WTC11 (cell line): Measurements from ENCODE around the gene IQSEC1.

Experiments
- FOXP1 ChIP-seq: sonication (generic); formaldehyde crosslinking; IDR thresholded peaks from 2 replicates; pipeline ENCODE4 v1.8.0; 2022; ENCODE audit warnings: missing genetic modification reagents, mild to moderate bottlenecking, moderate library complexity, borderline replicate concordance
- SP1 ChIP-seq: sonication (generic); formaldehyde crosslinking; conservative IDR thresholded peaks from 2 replicates; pipeline ENCODE4 v1.8.1; 2022; ENCODE audit warnings: missing genetic modification reagents
- TCF7 ChIP-seq: sonication (generic); formaldehyde crosslinking; IDR thresholded peaks from 2 replicates; pipeline ENCODE4 v1.8.0; 2022; ENCODE audit warnings: mild to moderate bottlenecking, low read depth, missing genetic modification reagents, moderate library complexity
- ZBTB21 ChIP-seq: sonication (generic); formaldehyde crosslinking; IDR thresholded peaks from 2 replicates; pipeline ENCODE4 v1.8.1; 2023; ENCODE audit warnings: mild to moderate bottlenecking, missing genetic modification reagents, borderline replicate concordance
- ZNF232 ChIP-seq: sonication (generic); formaldehyde crosslinking; IDR thresholded peaks from 2 replicates; pipeline ENCODE4 v1.8.0; 2022; ENCODE audit warnings: mild to moderate bottlenecking, missing genetic modification reagents
- TF ChIP-seq, protein P1 (sequence below): fragments of 200-600 bp; IDR thresholded peaks from 2 replicates; pipeline ENCODE4 v1.8.0; 2022; ENCODE audit warnings: antibody characterized with exemption
- TF ChIP-seq, protein P2 (sequence below): sonication (generic); formaldehyde crosslinking; conservative IDR thresholded peaks from 2 replicates; pipeline ENCODE4 v1.8.1; 2023; ENCODE audit warnings: mild to moderate bottlenecking, low read depth, missing genetic modification reagents, moderate library complexity
- TF ChIP-seq, protein P3 (sequence below): sonication (generic); formaldehyde crosslinking; IDR thresholded peaks from 2 replicates; pipeline ENCODE4 v1.8.1; 2022; ENCODE audit warnings: low read depth, missing genetic modification reagents, borderline replicate concordance
- TF ChIP-seq, protein P4 (sequence below): sonication (generic); formaldehyde crosslinking; IDR thresholded peaks from 2 replicates; pipeline ENCODE4 v1.8.0; 2022; ENCODE audit warnings: mild to moderate bottlenecking, missing genetic modification reagents

DNA sequence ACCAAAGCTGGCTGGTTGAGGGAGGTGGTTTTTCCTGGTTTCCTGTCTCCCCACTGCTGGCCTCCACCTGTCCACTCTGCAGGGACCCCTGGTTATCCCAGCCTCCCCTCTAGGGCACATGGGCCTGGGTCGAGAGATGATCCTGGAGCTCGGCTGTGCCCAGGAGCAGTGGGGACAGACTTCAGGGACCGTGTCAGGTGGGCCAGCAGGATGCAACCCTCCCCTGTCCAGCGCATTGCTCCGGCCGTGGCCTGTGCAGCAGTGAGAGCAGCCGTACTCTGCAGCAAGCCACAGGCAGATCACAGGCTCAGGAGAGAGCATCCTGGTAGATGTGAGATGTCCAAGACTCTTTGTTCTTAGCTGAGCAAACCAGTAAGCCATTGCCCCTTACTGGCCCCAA lies 139.3 kb downstream of the IQSEC1 start:
- TF ChIP-seq, protein P1, sequence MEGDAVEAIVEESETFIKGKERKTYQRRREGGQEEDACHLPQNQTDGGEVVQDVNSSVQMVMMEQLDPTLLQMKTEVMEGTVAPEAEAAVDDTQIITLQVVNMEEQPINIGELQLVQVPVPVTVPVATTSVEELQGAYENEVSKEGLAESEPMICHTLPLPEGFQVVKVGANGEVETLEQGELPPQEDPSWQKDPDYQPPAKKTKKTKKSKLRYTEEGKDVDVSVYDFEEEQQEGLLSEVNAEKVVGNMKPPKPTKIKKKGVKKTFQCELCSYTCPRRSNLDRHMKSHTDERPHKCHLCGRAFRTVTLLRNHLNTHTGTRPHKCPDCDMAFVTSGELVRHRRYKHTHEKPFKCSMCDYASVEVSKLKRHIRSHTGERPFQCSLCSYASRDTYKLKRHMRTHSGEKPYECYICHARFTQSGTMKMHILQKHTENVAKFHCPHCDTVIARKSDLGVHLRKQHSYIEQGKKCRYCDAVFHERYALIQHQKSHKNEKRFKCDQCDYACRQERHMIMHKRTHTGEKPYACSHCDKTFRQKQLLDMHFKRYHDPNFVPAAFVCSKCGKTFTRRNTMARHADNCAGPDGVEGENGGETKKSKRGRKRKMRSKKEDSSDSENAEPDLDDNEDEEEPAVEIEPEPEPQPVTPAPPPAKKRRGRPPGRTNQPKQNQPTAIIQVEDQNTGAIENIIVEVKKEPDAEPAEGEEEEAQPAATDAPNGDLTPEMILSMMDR = no peak
- TF ChIP-seq, protein P2, sequence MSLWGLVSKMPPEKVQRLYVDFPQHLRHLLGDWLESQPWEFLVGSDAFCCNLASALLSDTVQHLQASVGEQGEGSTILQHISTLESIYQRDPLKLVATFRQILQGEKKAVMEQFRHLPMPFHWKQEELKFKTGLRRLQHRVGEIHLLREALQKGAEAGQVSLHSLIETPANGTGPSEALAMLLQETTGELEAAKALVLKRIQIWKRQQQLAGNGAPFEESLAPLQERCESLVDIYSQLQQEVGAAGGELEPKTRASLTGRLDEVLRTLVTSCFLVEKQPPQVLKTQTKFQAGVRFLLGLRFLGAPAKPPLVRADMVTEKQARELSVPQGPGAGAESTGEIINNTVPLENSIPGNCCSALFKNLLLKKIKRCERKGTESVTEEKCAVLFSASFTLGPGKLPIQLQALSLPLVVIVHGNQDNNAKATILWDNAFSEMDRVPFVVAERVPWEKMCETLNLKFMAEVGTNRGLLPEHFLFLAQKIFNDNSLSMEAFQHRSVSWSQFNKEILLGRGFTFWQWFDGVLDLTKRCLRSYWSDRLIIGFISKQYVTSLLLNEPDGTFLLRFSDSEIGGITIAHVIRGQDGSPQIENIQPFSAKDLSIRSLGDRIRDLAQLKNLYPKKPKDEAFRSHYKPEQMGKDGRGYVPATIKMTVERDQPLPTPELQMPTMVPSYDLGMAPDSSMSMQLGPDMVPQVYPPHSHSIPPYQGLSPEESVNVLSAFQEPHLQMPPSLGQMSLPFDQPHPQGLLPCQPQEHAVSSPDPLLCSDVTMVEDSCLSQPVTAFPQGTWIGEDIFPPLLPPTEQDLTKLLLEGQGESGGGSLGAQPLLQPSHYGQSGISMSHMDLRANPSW = no peak
- TF ChIP-seq SP1 (CRISPR knock-in tag) (no peak), TCF7 (CRISPR knock-in tag) (no peak), ZBTB21 (CRISPR knock-in tag) (no peak), FOXP1 (CRISPR knock-in tag) (no peak), ZNF232 (CRISPR knock-in tag) (no peak)
- TF ChIP-seq, protein P3, sequence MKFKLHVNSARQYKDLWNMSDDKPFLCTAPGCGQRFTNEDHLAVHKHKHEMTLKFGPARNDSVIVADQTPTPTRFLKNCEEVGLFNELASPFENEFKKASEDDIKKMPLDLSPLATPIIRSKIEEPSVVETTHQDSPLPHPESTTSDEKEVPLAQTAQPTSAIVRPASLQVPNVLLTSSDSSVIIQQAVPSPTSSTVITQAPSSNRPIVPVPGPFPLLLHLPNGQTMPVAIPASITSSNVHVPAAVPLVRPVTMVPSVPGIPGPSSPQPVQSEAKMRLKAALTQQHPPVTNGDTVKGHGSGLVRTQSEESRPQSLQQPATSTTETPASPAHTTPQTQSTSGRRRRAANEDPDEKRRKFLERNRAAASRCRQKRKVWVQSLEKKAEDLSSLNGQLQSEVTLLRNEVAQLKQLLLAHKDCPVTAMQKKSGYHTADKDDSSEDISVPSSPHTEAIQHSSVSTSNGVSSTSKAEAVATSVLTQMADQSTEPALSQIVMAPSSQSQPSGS (CRISPR knock-in tag) = no peak
- TF ChIP-seq, protein P4, sequence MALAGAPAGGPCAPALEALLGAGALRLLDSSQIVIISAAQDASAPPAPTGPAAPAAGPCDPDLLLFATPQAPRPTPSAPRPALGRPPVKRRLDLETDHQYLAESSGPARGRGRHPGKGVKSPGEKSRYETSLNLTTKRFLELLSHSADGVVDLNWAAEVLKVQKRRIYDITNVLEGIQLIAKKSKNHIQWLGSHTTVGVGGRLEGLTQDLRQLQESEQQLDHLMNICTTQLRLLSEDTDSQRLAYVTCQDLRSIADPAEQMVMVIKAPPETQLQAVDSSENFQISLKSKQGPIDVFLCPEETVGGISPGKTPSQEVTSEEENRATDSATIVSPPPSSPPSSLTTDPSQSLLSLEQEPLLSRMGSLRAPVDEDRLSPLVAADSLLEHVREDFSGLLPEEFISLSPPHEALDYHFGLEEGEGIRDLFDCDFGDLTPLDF (CRISPR knock-in tag) = no peak
